Bronchial smooth muscle cell (primary cell): ENCODE measurements around the gene STRN4. TPM values are rescaled to one million over a fixed set of nuclear protein-coding genes. Genes with fewer than 3 reads are reported as not detected.

Experiments
- total RNA-seq: library from RNA; depleted of rRNA; stranded (reverse); fragments of >200 nt; gene quantifications from 2 replicates; pipeline ENCODE4 v1.2.1, GENCODE V29; 2014

STRN4 gene
- total RNA-seq: 52.0 and 63.6 TPM in 2 replicates

GRCh38 chr19:46746281-46747057, at the start of gene STRN4:
Gene STRN4 (minus strand): TSS chr19:46746450. CDS start chr19:46746430, 20 bp downstream.

GRCh38 chr19:46788262-46788967, 42.2 kb upstream of the STRN4 start, which contains the start of gene SLC1A5:
Gene SLC1A5 (minus strand): TSS chr19:46788594. CDS start chr19:46787965, 629 bp downstream.

GRCh38 chr19:46745521-46746280, 549 bp downstream of the STRN4 start, which contains the start of gene FKRP:
Gene FKRP (plus strand): TSS chr19:46746057. CDS start chr19:46755451, 9,394 bp downstream.

GRCh38 chr19:46717034-46717715, 29.1 kb downstream of the STRN4 start, which contains the start of gene PRKD2:
Gene PRKD2 (minus strand): TSS chr19:46717114. CDS start chr19:46716370, 744 bp downstream.

Other genes starting within 250 kb of the STRN4 start
- 179 and 253 TPM in 2 replicates for gene CALM3, start 145.1 kb downstream of the STRN4 start, total RNA-seq
- 0.77 and 0.95 TPM in 2 replicates for gene PTGIR, start 121.4 kb downstream of the STRN4 start, total RNA-seq
- not detected in 2 replicates for gene GNG8, start 110.2 kb downstream of the STRN4 start, total RNA-seq
- gene DACT3, start 85.3 kb downstream of the STRN4 start, total RNA-seq: 3.3 and 4.6 TPM in 2 replicates
- 14.4 and 14.5 TPM in 2 replicates for gene PRKD2, start 29.3 kb downstream of the STRN4 start, total RNA-seq
- 8.6 and 9.0 TPM in 2 replicates for gene FKRP, start 393 bp downstream of the STRN4 start, total RNA-seq
- gene SLC1A5, start 42.1 kb upstream of the STRN4 start, total RNA-seq: 78.7 and 213 TPM in 2 replicates
- gene AP2S1, start 104.4 kb upstream of the STRN4 start, total RNA-seq: 155 and 191 TPM in 2 replicates
- 23.5 and 28.0 TPM in 2 replicates for gene ARHGAP35, start 114.5 kb upstream of the STRN4 start, total RNA-seq